NCI-H226 (cell line): ENCODE measurements around the gene CSTPP1.
"Not testable (repeated sequence)": the region's sequence is repeated elsewhere in the genome, so short reads cannot be mapped to it uniquely, and the experiment has no call there.

ENCODE experiments used
- DNase-seq: peaks from one replicate; pipeline ENCODE4 v3.0.0-alpha.2; 2015

CSTPP1 gene

DNA sequence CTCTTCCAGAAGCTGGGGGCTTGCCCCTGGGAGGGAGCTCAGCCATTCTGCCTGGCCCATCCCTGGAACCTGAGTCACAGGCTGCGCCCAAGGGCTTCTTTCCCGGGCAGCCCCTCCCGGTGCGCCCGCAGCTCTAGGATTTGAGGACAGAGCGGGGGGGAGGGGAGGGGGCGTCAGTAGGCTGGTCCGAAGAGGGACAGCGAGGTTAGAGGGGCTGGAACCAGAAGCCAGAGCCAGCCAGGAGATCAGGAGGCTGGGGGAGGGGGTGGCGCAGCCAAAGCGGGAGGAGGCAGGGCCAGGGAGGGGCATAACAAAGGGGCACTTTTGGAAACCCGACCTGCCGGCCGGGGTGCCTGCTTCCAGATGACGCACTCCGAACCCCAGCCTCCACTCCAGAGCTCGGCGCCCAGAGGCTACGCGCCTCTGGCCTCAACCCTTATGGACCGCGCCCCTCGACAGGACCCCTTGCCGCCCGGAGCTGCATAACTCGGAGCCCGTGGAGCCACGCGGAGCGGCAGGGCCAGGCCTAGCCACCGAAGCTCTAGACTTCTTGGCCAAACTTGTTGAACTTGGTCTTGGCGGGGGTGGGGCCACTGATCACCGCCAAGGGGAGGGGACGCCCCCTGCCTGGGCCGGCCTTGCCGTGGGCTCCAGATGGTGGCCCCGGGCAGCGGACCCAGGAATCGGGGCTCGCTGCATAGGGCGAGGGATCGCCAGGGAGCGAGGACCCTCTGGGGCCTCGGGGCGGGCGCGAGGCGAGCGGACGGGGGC is 248.9 kb downstream of the CSTPP1 start:
- DNase-seq, result peak; percentile 27

DNA sequence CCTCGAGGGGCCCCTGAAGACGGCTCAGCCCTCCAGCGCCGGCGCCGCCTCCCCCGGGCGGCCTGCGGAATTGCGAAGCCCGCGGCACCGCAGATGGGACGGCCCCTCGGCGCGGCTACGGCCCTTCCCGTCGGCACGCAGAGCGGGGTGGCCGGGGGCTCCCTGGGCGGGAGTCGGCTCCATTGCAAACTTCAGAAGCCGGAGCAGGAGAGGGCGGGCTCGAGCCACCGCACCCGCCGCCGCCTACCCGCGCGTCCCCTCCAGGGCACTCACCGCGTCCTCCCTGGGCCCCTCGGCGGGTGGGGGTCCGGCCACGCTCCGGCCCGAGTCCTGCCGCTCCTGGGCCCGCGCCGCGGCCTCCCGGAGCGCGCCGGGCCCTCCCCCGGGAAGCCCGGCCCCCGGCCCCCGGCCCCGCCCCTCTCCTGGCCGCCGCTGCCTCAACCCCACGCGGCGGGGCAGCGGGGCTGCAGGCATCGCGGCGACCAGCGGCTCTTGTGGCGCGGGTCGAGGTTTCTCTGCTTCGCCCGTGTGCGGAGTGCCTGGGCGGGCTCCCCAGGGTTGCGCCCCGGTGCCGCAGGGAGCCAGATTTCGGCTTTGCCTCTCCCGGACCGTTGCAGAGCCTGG is 249.6 kb downstream of the CSTPP1 start, which contains the start of gene PACSIN3:
Gene PACSIN3, minus strand, starts transcription at position 359 of the 624 bp plus-strand sequence. CDS start 3,707 bp downstream, outside the sequence.
- peak; percentile 20 for DNase-seq

DNA sequence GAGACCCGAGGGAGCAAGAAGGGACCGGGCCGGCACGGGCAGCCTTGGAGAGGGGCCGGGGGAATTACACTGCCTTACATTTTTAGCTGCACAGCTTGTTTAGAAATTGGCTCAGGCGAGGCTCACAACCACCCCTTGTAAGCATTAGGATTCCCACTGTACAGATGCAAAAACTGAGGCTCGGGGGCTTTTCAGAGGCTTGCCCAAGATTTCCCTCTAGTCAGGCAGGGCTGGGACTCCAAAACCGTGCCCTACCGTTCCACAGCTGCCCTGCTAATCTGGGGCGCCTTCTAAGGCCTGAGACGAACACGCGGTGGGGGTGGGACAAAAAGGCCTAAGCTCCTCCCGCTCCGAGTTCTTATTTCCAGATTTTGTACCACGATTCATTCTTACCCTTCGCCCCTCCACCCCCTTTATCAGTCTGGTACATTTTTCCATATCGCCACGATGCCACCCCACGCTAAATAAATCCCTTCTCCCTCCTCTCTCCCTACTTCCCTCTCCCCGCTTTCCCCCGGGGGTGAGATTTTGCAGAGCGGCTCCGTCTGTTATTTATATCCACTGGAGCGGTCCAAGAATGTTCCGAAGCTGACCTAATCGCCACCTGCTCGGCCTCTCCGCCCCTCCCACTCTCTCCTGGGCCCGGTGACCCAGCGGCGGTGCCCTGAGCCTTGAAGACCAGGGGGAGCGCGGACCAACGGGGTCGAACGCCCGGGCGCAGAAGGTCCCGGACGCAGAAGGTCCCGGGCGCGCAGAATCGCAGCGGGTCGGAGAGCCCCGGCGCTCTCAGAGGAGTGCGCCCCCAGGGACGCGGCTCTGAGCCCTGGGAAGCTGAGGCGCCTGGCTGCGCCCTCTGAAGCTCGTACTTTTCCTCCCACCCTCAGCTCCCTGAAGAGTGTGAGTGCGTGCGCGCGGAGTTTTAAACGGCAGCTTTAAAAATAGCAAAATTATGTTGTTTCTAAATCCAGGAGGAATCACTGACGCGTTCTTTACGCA is 250.4 kb downstream of the CSTPP1 start:
- no peak for DNase-seq

DNA sequence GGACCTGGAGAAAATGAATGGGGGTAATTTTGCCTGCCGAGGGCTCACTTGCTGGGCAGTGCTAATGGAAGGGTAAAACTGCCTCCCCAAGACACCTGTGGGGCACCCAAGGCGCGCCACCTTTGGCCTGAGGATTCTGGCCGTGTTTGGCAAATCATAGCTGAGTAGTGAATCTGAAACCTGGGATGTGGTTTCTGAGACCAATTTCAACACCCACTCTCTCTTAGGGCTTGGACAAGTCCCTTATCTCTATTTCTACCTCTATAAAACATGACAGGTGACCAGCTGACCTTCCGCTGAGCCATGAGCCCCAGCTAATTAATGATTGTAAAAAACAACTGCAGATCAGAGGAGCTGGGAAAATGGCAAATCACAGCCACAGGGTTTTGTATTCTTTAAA is 251.2 kb downstream of the CSTPP1 start:
- no peak for DNase-seq

DNA sequence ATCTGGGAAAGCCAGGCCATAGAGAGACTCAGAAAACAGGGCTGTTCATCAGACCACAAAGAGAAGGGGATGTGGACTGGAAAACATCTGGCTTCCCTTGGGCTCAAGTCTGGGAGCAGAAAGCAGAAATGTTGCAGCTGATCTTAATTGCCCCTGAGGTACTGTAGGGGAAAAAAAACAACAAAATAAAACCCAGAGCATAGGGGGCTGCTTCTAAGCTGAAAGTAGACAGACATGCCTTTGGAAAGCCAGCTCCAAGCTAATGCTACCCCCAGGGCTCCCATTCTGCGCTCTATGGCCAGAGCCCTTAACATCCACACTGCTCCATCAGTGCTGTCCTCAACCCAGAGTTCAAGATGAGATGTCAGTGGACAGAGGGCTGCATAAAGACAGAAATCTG is 251.7 kb downstream of the CSTPP1 start:
- DNase-seq, result no peak

DNA sequence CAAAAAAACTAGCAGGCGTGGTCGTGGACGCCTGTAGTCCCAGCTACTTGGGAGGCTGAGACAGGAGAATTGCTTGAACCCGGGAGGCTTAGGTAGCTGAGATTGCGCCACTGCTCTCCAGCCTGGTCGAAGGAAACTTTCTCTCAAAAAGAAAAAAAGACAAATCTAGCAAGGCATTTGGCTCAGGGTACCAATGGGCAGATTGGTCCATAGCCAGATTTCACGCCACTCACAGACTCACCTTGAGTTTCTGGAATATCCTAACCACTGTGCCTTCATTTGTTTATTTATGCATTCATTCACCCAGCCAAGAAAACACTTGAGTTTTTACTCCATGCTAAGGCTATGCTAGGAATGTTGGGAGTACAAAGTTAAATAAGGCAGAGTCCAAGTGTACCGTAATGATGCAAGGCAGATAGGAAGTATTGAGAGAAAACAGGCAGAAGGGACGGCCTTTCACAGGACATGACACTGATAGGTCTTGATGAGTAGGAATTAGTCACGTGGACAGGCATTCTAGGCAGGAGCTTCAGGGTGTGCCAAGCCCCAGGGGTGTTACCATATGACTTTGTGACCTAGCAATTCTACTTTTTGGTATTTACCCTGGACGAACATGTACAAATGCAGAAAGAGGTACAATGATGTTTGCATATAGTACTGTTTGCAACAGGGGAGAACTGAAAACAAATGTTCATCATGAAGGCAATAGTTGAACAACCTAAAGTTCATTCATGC is 252.7 kb downstream of the CSTPP1 start:
- peak; percentile 96 for DNase-seq

DNA sequence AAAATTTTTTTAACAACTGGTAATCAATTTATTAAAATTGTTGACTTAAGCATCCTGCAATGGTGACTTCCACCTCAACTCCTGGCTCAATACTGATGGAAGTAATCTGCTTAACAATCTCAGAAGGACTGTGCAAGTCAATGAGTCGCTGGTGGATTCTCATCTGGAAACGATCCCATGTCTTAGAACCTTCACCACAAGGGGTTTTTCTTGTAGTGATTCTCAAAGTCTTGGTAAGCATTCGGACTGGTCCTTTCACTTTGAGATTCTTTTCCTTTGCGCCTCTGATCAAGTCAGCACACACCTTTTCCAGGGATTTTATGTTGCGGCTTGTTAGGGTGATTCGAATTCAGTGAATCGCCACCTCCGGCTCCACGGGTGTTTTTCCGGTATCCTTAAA is 254.6 kb downstream of the CSTPP1 start:
- peak; percentile 27 for DNase-seq

DNA sequence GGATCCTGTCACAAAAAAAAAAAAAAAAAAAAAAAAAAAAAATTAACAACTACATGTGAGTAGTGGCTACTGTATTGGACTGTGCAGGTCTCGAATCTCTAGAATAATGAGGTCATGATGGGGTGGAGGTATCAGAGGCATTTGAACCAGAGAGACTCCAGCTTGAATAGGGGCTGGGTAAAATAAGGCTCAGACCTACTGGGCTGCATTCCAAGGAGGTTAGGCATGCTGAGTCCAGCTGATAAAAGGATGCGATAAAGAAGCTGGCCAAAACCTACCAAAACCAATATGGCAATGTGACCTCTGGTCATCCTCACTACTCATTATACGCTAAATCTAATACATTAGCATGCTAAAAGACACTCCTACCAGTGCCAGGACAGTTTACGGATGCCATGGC is 255.6 kb downstream of the CSTPP1 start:
- DNase-seq, result peak; percentile 36

DNA sequence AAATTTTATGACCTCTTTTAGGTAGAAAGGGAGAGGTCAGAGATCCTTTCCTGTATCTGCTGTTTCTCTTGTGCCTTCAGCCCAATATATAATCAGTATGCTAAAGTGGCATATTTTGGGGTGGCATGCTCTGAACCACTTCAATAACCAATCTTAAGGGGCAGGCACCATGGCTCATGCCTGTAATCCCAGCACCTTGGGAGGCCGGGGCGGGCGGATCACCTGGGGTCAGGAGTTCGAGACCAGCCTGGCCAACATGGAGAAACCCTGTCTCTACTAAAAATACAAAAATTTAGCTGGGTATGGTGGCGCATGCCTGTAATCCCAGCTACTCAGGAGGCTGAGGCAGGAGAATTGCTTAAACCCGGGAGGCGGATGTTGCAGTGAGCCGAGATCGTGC is 261.6 kb downstream of the CSTPP1 start:
- DNase-seq, result not testable (repeated sequence)

DNA sequence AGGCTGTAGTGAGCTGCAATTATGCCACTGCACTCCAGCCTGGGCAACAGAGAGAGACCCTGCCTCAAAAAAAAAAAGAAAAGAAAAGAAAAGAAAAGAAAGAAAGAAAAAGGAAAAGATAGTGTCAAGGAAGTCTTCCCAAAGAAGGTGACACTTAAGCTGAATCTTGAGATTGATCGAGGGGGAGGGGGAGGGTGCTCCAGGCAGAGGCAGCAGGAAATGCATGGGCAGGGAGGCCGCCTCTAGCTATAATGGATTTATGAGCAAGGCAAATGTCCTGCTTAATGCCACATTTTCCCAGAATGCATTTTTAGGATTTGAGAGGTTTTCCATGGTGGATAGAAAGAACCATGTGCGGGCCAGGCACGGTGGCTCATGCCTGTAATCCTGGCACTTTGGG is 264.5 kb downstream of the CSTPP1 start:
- no peak for DNase-seq

DNA sequence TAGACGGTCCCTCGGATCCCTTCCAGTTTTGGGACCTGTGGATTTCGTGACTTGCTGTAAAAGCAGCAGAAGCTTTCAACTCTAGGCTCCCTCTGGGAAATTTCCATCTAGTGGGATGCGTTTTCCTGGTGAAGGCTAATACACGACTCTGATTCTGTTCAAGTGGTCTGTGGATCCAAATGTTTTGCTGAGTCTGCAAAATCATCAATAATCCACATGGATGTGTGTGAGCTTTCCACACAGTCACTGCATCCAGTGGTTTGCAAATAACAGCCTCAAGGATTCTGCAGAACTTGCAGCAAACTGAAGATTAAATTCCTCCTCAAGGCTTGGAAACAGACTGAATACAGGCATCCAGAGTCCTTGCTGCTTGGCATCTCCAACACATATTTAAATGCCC is 266.0 kb downstream of the CSTPP1 start:
- DNase-seq, result no peak

DNA sequence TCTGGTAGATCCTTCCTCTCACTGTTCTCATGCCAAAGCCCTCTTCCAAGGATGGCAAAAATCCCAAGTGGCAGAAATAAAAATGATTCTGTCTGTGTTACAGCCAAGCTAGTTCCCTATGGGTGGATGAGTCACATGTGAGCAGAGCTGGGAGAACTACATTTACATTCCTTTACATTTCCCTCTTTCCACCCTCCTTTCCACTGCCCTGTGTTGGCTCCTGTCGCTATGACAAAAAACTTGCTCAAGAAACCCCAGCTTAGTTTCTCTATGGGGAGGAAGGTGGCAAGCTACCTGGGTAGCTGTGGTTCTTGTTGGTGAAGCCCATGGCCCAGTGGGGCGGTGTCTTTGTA is 268.1 kb downstream of the CSTPP1 start:
- DNase-seq, result peak; percentile 82

DNA sequence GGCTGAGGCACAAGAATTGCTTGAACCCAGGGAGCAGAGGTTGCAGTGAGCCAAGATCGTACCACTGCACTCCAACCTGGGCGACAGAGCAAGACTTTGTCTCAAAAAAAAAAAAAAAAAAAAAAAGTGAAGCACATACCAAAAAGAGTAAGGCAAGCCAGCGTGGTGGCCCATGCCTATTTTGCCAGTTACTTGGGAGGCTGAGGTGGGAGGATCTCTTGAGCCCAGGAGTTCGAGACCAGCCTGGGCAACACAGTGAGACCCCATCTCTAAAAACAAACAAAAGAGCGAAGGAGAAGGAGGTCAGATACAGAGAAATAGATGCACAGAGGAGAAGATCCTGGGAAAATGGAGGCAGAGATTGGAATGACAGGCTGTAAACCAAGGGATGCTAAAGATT is 270.0 kb downstream of the CSTPP1 start:
- not testable (repeated sequence) for DNase-seq

DNA sequence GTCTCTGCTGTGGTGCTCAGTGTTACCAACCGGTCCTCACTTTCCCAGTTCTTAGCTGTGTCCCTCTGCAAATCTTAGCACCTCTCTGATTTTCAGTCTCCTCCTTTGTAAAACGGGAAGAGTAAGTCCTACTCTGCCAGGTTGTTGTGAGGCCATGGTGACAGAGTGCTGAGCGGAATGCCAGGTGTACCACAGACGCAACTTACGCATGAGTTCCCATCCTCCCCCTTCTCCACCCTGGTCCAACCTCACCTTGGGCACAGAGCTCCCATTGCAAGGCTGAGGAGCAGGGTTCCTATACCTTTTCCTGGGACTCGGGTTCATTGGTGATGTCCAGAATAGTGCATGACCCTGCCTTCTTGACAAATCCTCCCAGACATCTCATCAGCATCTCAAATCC is 270.9 kb downstream of the CSTPP1 start:
- DNase-seq, result no peak

DNA sequence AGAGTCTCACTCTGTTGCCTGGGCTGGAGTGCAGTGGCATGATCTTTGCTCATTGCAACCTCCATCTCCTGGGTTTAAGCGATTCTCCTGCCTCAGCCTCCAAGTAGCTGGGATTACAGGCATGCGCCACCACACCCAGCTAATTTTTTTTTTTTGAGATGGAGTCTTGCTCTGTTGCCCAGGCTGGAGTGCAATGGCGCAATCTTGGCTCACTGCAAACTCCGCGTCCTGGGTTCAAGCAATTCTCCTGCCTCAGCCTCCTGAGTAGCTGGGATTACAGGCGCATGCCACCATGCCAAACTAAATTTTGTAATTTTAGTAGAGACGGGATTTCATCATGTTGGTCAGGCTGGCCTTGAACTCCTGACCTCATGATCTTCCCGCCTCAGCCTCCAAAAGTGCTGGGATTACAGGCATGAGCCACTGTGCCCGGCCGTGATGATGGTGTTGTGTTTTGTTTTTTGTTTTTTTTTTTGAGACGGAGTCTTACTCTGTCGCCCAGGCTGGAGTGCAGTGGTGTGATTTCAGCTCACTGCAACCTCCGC is 271.5 kb downstream of the CSTPP1 start:
- not testable (repeated sequence) for DNase-seq

DNA sequence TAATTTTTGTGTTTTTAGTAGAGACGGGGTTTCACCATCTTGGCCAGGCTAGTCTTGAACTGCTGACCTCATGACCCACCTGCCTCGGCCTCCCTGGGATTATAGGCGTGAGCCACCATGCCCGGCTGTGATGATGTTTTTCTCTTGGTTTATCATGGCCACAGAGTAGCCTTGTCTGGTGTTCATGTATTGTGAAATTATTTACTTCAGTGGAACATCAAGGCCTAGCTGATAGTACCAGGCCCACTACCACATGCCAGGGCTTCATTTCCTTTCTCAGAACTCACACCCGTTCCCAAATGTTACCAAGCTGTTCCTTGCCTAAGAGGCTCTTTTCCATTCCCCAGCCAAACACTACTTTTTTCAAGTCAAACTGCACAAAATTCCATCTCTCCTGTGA is 272.1 kb downstream of the CSTPP1 start:
- no peak for DNase-seq
